HepG2 (cell line): Measurements from ENCODE around the gene SLC16A9. TPM values are rescaled to one million over a fixed set of nuclear protein-coding genes. Genes with fewer than 3 reads are reported as not detected.

ENCODE experiments used
- ATAC-seq: fragments of 200-7000 bp; cut with Tn5 transposase; 3 replicates; pipeline ENCODE4 v1.9.1; 2020; ENCODE audit warnings: mild to moderate bottlenecking, moderate library complexity
- BruUV-seq: library from RNA; stranded (reverse); fragments of 400-500 nt; replicated peaks from 2 replicates; lab custom pipeline; 2021; lab: Mats Ljungman, UMichigan
- CTCF ChIA-PET: fragments of 300-600 bp; formaldehyde crosslinking; extraction: SDS; loops from one replicate; lab custom pipeline; 2021; ENCODE audit warnings: low total read pairs, inconsistent platforms, low intra/inter-chr PET ratio; lab: Yijun Ruan, JAX
- POLR2A ChIA-PET: fragments of 350-600 bp; sonication (Branson Sonifier 250); formaldehyde crosslinking; loops from one replicate; lab custom pipeline; 2020; ENCODE audit warnings: antibody characterized with exemption, inconsistent platforms; lab: Yijun Ruan, JAX
- DNase-seq: peaks from one replicate; pipeline ENCODE4 v3.0.0-alpha.2; 2015; ENCODE audit warnings: low spot score
- FAIRE-seq: peaks from 3 replicates; lab custom pipeline; 2011; peaks lifted over from hg19 to GRCh38; lab: Jason Lieb, UNC
- H2AFZ ChIP-seq: one replicate; pipeline ENCODE4 v1.6.1; 2011; ENCODE audit warnings: low read length, inconsistent platforms
- H3K27ac ChIP-seq: fragments of 300-600 bp; 3 replicates; pipeline ENCODE4 v1.8.0; 2011; ENCODE audit warnings: mixed run types, mild to moderate bottlenecking, mixed read lengths, low read length, inconsistent platforms; ENCODE audit not compliant: insufficient read depth; ENCODE audit errors: extremely low read length
- H3K27me3 ChIP-seq, 2 experiments: fragments of 200-600 bp in 1 of 2; 2 replicates in 1 of 2; 3 replicates in 1 of 2; pipeline versions ENCODE4 v1.6.0 to v1.8.0; 2011; ENCODE audit warnings: low read length in 2 of 2, mild to moderate bottlenecking in 2 of 2, moderate library complexity in 2 of 2, inconsistent platforms in 1 of 2; ENCODE audit not compliant: insufficient read depth in 2 of 2, control insufficient read depth in 1 of 2
- H3K36me3 ChIP-seq, 2 experiments: fragments of 200-600 bp in 1 of 2; replicated peaks in 1 of 2; 2 replicates in 1 of 2; 3 replicates in 1 of 2; pipeline versions ENCODE4 v1.5.1 to v1.8.0; 2011; ENCODE audit warnings: low read length in 2 of 2, inconsistent platforms in 1 of 2; ENCODE audit not compliant: insufficient read depth in 2 of 2, control insufficient read depth in 1 of 2
- H3K4me1 ChIP-seq: 2 replicates; pipeline ENCODE4 v1.5.1; 2012; ENCODE audit warnings: low read length, inconsistent platforms; ENCODE audit not compliant: insufficient read depth
- H3K4me2 ChIP-seq: 2 replicates; pipeline ENCODE4 v1.6.0; 2011; ENCODE audit warnings: low read depth, low read length, inconsistent platforms
- H3K4me3 ChIP-seq, 3 experiments: fragments of 200-600 bp in 1 of 3; sonication (generic), shearing (Covaris generic) in 1 of 3; replicated peaks in 1 of 3; 2 replicates each; pipeline ENCODE4 v1.5.1; 2011 to 2016; ENCODE audit warnings: low read length in 3 of 3, inconsistent platforms in 2 of 3, low read depth in 2 of 3, mild to moderate bottlenecking in 2 of 3, control low read depth in 1 of 3, mixed read lengths in 1 of 3; ENCODE audit not compliant: insufficient read depth in 1 of 3
- H3K79me2 ChIP-seq: one replicate; pipeline ENCODE4 v1.6.1; 2011; ENCODE audit warnings: low read length, inconsistent platforms; ENCODE audit not compliant: insufficient read depth
- H3K9ac ChIP-seq: 2 replicates; pipeline ENCODE4 v1.6.0; 2011; ENCODE audit warnings: mild to moderate bottlenecking, low read depth, low read length, inconsistent platforms; ENCODE audit not compliant: insufficient read depth
- H3K9me3 ChIP-seq: 2 replicates; pipeline ENCODE4 v1.5.1; 2012; ENCODE audit warnings: mild to moderate bottlenecking, low read length
- H4K20me1 ChIP-seq: 2 replicates; pipeline ENCODE4 v1.6.0; 2011; ENCODE audit warnings: inconsistent platforms, mild to moderate bottlenecking, low read length, moderate library complexity; ENCODE audit not compliant: insufficient read depth
- AKNA ChIP-seq: sonication (generic); formaldehyde crosslinking; IDR thresholded peaks from 2 replicates; pipeline ENCODE4 v1.4.0; 2020; ENCODE audit warnings: missing genetic modification reagents, borderline replicate concordance
- ATF5 ChIP-seq: sonication (generic); formaldehyde crosslinking; IDR thresholded peaks from 2 replicates; pipeline ENCODE4 v1.4.0; 2020; ENCODE audit warnings: mild to moderate bottlenecking, low read depth, missing genetic modification reagents
- CENPT ChIP-seq: sonication (generic); formaldehyde crosslinking; IDR thresholded peaks from 2 replicates; pipeline ENCODE4 v1.8.0; 2022; ENCODE audit warnings: low read depth, mild to moderate bottlenecking, moderate library complexity, missing genetic modification reagents
- DBP ChIP-seq: sonication (generic); formaldehyde crosslinking; IDR thresholded peaks from 2 replicates; pipeline ENCODE4 v1.4.0; 2020; ENCODE audit warnings: missing genetic modification reagents; ENCODE audit errors: not compliant biosample characterization
- SALL2 ChIP-seq: sonication (generic); formaldehyde crosslinking; IDR thresholded peaks from 2 replicates; pipeline ENCODE4 v1.8.1; 2023; ENCODE audit warnings: mild to moderate bottlenecking, missing genetic modification reagents, inconsistent platforms
- THAP11 ChIP-seq: IDR thresholded peaks from 2 replicates; pipeline ENCODE4 v1.6.1; 2016; ENCODE audit warnings: missing biosample characterization, missing genetic modification reagents
- USF2 ChIP-seq, 2 experiments: sonication (generic) in 1 of 2; formaldehyde crosslinking in 1 of 2; IDR thresholded peaks; 2 replicates each; pipeline versions ENCODE4 v1.5.1 to v1.6.1; 2011 to 2020; ENCODE audit warnings: borderline replicate concordance in 1 of 2, low read depth in 1 of 2, low read length in 1 of 2, mild to moderate bottlenecking in 1 of 2, missing genetic modification reagents in 1 of 2, moderate library complexity in 1 of 2
- ZNF275 ChIP-seq: sonication (generic); formaldehyde crosslinking; IDR thresholded peaks from 2 replicates; pipeline ENCODE4 v1.8.0; 2022; ENCODE audit warnings: missing genetic modification reagents, mild to moderate bottlenecking, inconsistent platforms, borderline replicate concordance
- ZUFSP ChIP-seq: sonication (generic); formaldehyde crosslinking; IDR thresholded peaks from 2 replicates; pipeline ENCODE4 v1.9.0; 2021; ENCODE audit warnings: missing genetic modification reagents, mild to moderate bottlenecking, borderline replicate concordance
- WGBS: methylation state at CpG from one replicate; pipeline ENCODE4 v1.1.6; 2017; ENCODE audit warnings: low lambda C conversion rate; 5-methylcytosine and 5-hydroxymethylcytosine counted together
- in situ Hi-C: cut with HindIII; loops from 2 replicates; pipeline ENCODE4 v1.10.0; 2017; ENCODE audit warnings: low pct_unique_long_range_greater_than_20kb; ENCODE audit not compliant: extremely low pct_ligation_motif_present
- intact Hi-C: fragments of 100-400 bp; cut with micrococcal nuclease; formaldehyde crosslinking; loops from one replicate; pipeline ENCODE4 v1.10.0; 2022; ENCODE audit not compliant: unreplicated experiment
- polyA plus RNA-seq, 8 experiments: library from polyadenylated mRNA; depleted of rRNA in 3 of 8; stranded (reverse) in 7 of 8; unstranded in 1 of 8; fragments of >200 nt; fragmentation: Illumina TruSeq in 4 of 8; extraction: Trizol in 4 of 8; gene quantifications; 2 replicates each; pipeline versions ENCODE4 v1.2.1 to v1.2.3, GENCODE V29; 2011 to 2016; ENCODE audit warnings: low read depth in 4 of 8, missing spikeins in 1 of 8, mixed read lengths in 1 of 8; ENCODE audit not compliant: insufficient read depth in 1 of 8
- total RNA-seq, 5 experiments: library from RNA; depleted of rRNA; stranded (reverse); fragments of >200 nt; fragmentation: Illumina TruSeq; extraction: Trizol; gene quantifications; 2 replicates each; pipeline ENCODE4 v1.2.3, GENCODE V29; 2016; ENCODE audit warnings: low read depth in 1 of 5

The SLC16A9 gene
- total and polyA plus RNA-seq, 2 of the 13 experiments (the other 11 are each of a cell fraction or from before 2014, with no cell fraction given): 0.01 to 0.09 TPM

GRCh38 chr10:59628965-59629364, 80.7 kb downstream of the SLC16A9 start (continued):
- no peak for TF ChIP-seq AKNA

GRCh38 chr10:59628456-59628855, 81.2 kb downstream of the SLC16A9 start:
- Histone ChIP-seq H3K79me2 (no peaks in the 10 kb centered on the region), H2AFZ (no peak overlapping the region), H3K27ac (no peak overlapping the region), H3K9ac (no peak overlapping the region), H3K27me3 (peaks cover 0 to 3% of the 10 kb centered on the region in 2 experiments; a peak in 1 of 5 replicates), H3K4me2 (no peak overlapping the region), H4K20me1 (no peaks in the 10 kb centered on the region), H3K9me3 (no peaks in the 10 kb centered on the region), H3K4me3 (no peak overlapping the region), H3K36me3 (no peaks in the 10 kb centered on the region), H3K4me1 (no peaks in the 10 kb centered on the region)
- BruUV-seq: no TSS peak
- no peak for FAIRE-seq
- in situ Hi-C loops: loop anchor here (5.0 to 10.0 kb wide), 3 partner anchors 179 to 674 kb away; no protein-coding TSS in a partner anchor
- intact Hi-C loops: loop anchor here (5.0 to 10.0 kb wide), 2 partner anchors 674 to 804 kb away; no protein-coding TSS in a partner anchor
- ChIA-PET CTCF (interaction anchor here (2.8 kb wide), 1 partner anchor 181 kb away, joined by 9 read pairs; no protein-coding TSS in a partner anchor), POLR2A (no interaction called here)
- ATAC-seq: no peak
- 30% methylated on average over 6 of the region's 6 CpGs for WGBS
- no peak for DNase-seq
- TF ChIP-seq ZUFSP (CRISPR knock-in tag) (no peak), SALL2 (CRISPR knock-in tag) (no peak), ATF5 (CRISPR knock-in tag) (no peak), DBP (CRISPR knock-in tag) (no peak), THAP11 (CRISPR knock-in tag) (no peak), CENPT (CRISPR knock-in tag) (no peak), USF2 (IDR thresholded peaks at IDR 0.05; ENCODE audit: low read depth, low read length) (no peak), USF2 (CRISPR knock-in tag; IDR thresholded peaks at IDR 0.05; ENCODE audit: borderline replicate concordance) (no peak), ZNF275 (CRISPR knock-in tag) (no peak)
